Peyer's patch (tissue), 4 donors: ENCODE results near the gene TBC1D30.

Source experiments
- CTCF ChIP-seq, 6 experiments: fragments of 450-650 bp in 4 of 6; fragments of 200-600 bp in 2 of 6; sonication (generic) in 1 of 6; IDR thresholded peaks; one replicate each; pipeline ENCODE4 v1.5.1; 2017 to 2019; ENCODE audit warnings: antibody characterized with exemption in 6 of 6, mild to moderate bottlenecking in 3 of 6, moderate library complexity in 1 of 6
- POLR2A ChIP-seq, 2 donors: fragments of 450-650 bp; IDR thresholded peaks; one replicate each; pipeline ENCODE4 v1.5.1; 2017; ENCODE audit warnings: antibody characterized with exemption in 2 of 2, mild to moderate bottlenecking in 2 of 2, moderate library complexity in 2 of 2

- no peak for TF ChIP-seq POLR2A (IDR thresholded peaks at IDR 0.05)
- TF ChIP-seq CTCF (IDR thresholded peaks at IDR 0.05), result no peak
These were observed 68.1 kb downstream of the TBC1D30 start for GRCh38 chr12:64892561-64892960.
